ENCODE measurements around the gene PRICKLE3. TPM values are rescaled to one million over a fixed set of nuclear protein-coding genes. Genes with fewer than 3 reads are reported as not detected.
"Not testable (repeated sequence)": the region's sequence is repeated elsewhere in the genome, so short reads cannot be mapped to it uniquely, and the experiment has no call there.

Gene PRICKLE3
- total RNA-seq, 4 donors from 2014 or later: 14.2 to 17.6 (median 15.8) TPM

- DNase-seq: no peak
- Histone ChIP-seq H3K27me3 (no peaks in the 10 kb centered on the region), H3K9me3 (no peaks in the 10 kb centered on the region), H3K4me3 (no peak overlapping the region), H3K27ac (no peak overlapping the region), H3K4me1 (no peaks in the 10 kb centered on the region), H3K36me3 (no peaks in the 10 kb centered on the region)
- no peak for TF ChIP-seq CTCF (IDR thresholded peaks at IDR 0.05)
- TF ChIP-seq POLR2A (IDR thresholded peaks at IDR 0.05): no peak
- intact Hi-C loops (cut with DNase I; ENCODE audit: low total_unique reads): no loop called here
These were observed 56.7 kb downstream of the PRICKLE3 start for GRCh38 chrX:49129427-49129826.

- H3K4me1 ChIP-seq; H3K27ac ChIP-seq; H3K36me3 ChIP-seq; H3K27me3 ChIP-seq; H3K9me3 ChIP-seq; DNase-seq; intact Hi-C loops (cut with DNase I; ENCODE audit: low total_unique reads); H3K4me3 ChIP-seq: not testable (repeated sequence)
These were observed 58.4 kb downstream of the PRICKLE3 start for GRCh38 chrX:49127742-49128258.

Small RNA genes lying within 50 kb of the gene (small RNA-seq; reads per million reads assigned to genes)
- not detected for gene RN7SL262P

Other genes starting within 250 kb of the PRICKLE3 start
- gene OTUD5, start 228.8 kb downstream of the PRICKLE3 start, total RNA-seq: 10 to 100 TPM in 3 of 4 donors, 1 to 10 TPM in 1; 8.5 to 58.7 (median 21.8) TPM
- 1 to 10 TPM in 2 of 4 donors, under 1 TPM in 1, not detected in 1; 0.29 to 4.6 (median 3.2) TPM for gene KCND1, start 214.5 kb downstream of the PRICKLE3 start, total RNA-seq
- 10 to 100 TPM; 15.4 to 57.6 (median 22.0) TPM for gene GRIPAP1, start 184.1 kb downstream of the PRICKLE3 start, total RNA-seq
- 10 to 100 TPM; 16.7 to 75.0 (median 38.7) TPM for gene TFE3, start 143.0 kb downstream of the PRICKLE3 start, total RNA-seq
- gene CCDC120, start 127.4 kb downstream of the PRICKLE3 start, total RNA-seq: 10 to 100 TPM in 1 of 4 donors, 1 to 10 TPM in 3; 2.0 to 12.0 (median 4.2) TPM
- 10 to 100 TPM in 2 of 4 donors, 1 to 10 TPM in 1, under 1 TPM in 1; 0.77 to 45.2 (median 23.8) TPM for gene PRAF2, start 112.4 kb downstream of the PRICKLE3 start, total RNA-seq
- gene WDR45, start 106.5 kb downstream of the PRICKLE3 start, total RNA-seq: 10 to 100 TPM; 37.6 to 96.5 (median 58.7) TPM
- gene GPKOW, start 62.6 kb downstream of the PRICKLE3 start, total RNA-seq: 10 to 100 TPM in 2 of 4 donors, 1 to 10 TPM in 2; 5.6 to 22.0 (median 12.8) TPM
- gene MAGIX, start 23.6 kb downstream of the PRICKLE3 start, total RNA-seq: 10 to 100 TPM in 1 of 4 donors, 1 to 10 TPM in 2, under 1 TPM in 1; 0.77 to 12.4 (median 5.2) TPM
- gene PLP2, start 14.5 kb downstream of the PRICKLE3 start, total RNA-seq: 100 to 1,000 TPM in 1 of 4 donors, 10 to 100 TPM in 1, 1 to 10 TPM in 2; 2.6 to 171 (median 23.3) TPM
- gene SYP, start 13.8 kb upstream of the PRICKLE3 start, total RNA-seq: 1 to 10 TPM in 3 of 4 donors, not detected in 1; 2.0 to 4.4 (median 3.0) TPM
- gene CACNA1F, start 47.0 kb upstream of the PRICKLE3 start, total RNA-seq: under 1 TPM in 2 of 4 donors, not detected in 2; 0.07 to 0.98 TPM
- 10 to 100 TPM in 2 of 4 donors, 1 to 10 TPM in 2; 1.0 to 15.3 (median 10.6) TPM for gene CCDC22, start 49.1 kb upstream of the PRICKLE3 start, total RNA-seq
- gene FOXP3, start 78.3 kb upstream of the PRICKLE3 start, total RNA-seq: not detected
- 10 to 100 TPM in 1 of 4 donors, 1 to 10 TPM in 3; 3.3 to 16.5 (median 8.0) TPM for gene PPP1R3F, start 83.4 kb upstream of the PRICKLE3 start, total RNA-seq
- gene GAGE10, start 117.3 kb upstream of the PRICKLE3 start, total RNA-seq: not detected
- not detected for gene GAGE12J, start 135.7 kb upstream of the PRICKLE3 start, total RNA-seq
- not detected for gene GAGE13, start 145.2 kb upstream of the PRICKLE3 start, total RNA-seq